Kidney epithelial cell (primary cell): ENCODE measurements around the gene CFH. TPM values are rescaled to one million over a fixed set of nuclear protein-coding genes. Genes with fewer than 3 reads are reported as not detected.
"Not testable (repeated sequence)": the region's sequence is repeated elsewhere in the genome, so short reads cannot be mapped to it uniquely, and the experiment has no call there.

Experiments
- DNase-seq: peaks from one replicate; pipeline ENCODE4 v3.0.0-alpha.2; 2010; ENCODE audit warnings: low read depth
- H3K27me3 ChIP-seq: 2 replicates; pipeline ENCODE4 v1.6.0; 2011; ENCODE audit warnings: low read length; ENCODE audit not compliant: control insufficient read depth, insufficient read depth
- H3K36me3 ChIP-seq: 2 replicates; pipeline ENCODE4 v1.5.1; 2011; ENCODE audit warnings: low read length; ENCODE audit not compliant: control insufficient read depth, insufficient read depth
- H3K4me3 ChIP-seq: 2 replicates; pipeline ENCODE4 v1.5.1; 2011; ENCODE audit warnings: low read depth, mild to moderate bottlenecking, control low read depth, low read length
- CTCF ChIP-seq: IDR thresholded peaks from 2 replicates; pipeline ENCODE4 v1.5.1; 2011; ENCODE audit warnings: mild to moderate bottlenecking, moderate library complexity, low read length, control low read depth, inconsistent platforms; ENCODE audit not compliant: insufficient read depth, poor library complexity, severe bottlenecking
- total RNA-seq: library from RNA; depleted of rRNA; stranded (reverse); fragments of >200 nt; gene quantifications from 2 replicates; pipeline ENCODE4 v1.2.3, GENCODE V29; 2015

The CFH gene
- total RNA-seq, 1 donor from 2014 or later = 0.58 TPM

- no peak for DNase-seq
- TF ChIP-seq CTCF = no peak
- Histone ChIP-seq H3K36me3 (no peaks in the 10 kb centered on the region), H3K27me3 (no peaks in the 10 kb centered on the region), H3K4me3 (no peak overlapping the region)
These were observed 40.0 kb upstream of the CFH start for GRCh38 chr1:196611873-196612272.

GRCh38 chr1:196619721-196620120 lies 32.1 kb upstream of the CFH start:
- H3K27me3 ChIP-seq = no peaks in the 10 kb centered on the region
- DNase-seq = no peak
- H3K4me3 ChIP-seq = no peak overlapping the region
- TF ChIP-seq CTCF = no peak
- no peaks in the 10 kb centered on the region for H3K36me3 ChIP-seq

- H3K36me3 ChIP-seq = no peaks in the 10 kb centered on the region
- H3K27me3 ChIP-seq = no peaks in the 10 kb centered on the region
- H3K4me3 ChIP-seq = no peak overlapping the region
- no peak for TF ChIP-seq CTCF
- DNase-seq = no peak
These were observed 28.8 kb upstream of the CFH start for GRCh38 chr1:196623079-196623478.

GRCh38 chr1:196628838-196629237 lies 23.0 kb upstream of the CFH start:
- Histone ChIP-seq H3K36me3 (no peaks in the 10 kb centered on the region), H3K27me3 (no peaks in the 10 kb centered on the region), H3K4me3 (no peak overlapping the region)
- no peak for TF ChIP-seq CTCF
- no peak for DNase-seq

- TF ChIP-seq CTCF = no peak
- Histone ChIP-seq H3K27me3 (no peaks in the 10 kb centered on the region), H3K4me3 (no peak overlapping the region), H3K36me3 (no peaks in the 10 kb centered on the region)
- DNase-seq = no peak
These were observed 14.2 kb upstream of the CFH start for GRCh38 chr1:196637606-196638005.

GRCh38 chr1:196638466-196638865 lies 13.4 kb upstream of the CFH start:
- no peak for TF ChIP-seq CTCF
- Histone ChIP-seq H3K27me3 (no peaks in the 10 kb centered on the region), H3K4me3 (no peak overlapping the region), H3K36me3 (no peaks in the 10 kb centered on the region)
- DNase-seq = no peak

- not testable (repeated sequence) for H3K4me3 ChIP-seq, H3K36me3 ChIP-seq, DNase-seq, H3K27me3 ChIP-seq
These were observed 12.6 kb upstream of the CFH start for GRCh38 chr1:196639291-196639690.
